Activated CD8-positive, alpha-beta memory T cell treated with anti-CD3 and anti-CD28 coated beads, Interleukin-2, amount 50 U/mL, for 48 hours (primary cell): ENCODE results near the gene ZNF793.

ENCODE experiments used
- DNase-seq: peaks from one replicate; pipeline ENCODE4 v3.0.0-alpha.2; 2020

Gene ZNF793

DNA sequence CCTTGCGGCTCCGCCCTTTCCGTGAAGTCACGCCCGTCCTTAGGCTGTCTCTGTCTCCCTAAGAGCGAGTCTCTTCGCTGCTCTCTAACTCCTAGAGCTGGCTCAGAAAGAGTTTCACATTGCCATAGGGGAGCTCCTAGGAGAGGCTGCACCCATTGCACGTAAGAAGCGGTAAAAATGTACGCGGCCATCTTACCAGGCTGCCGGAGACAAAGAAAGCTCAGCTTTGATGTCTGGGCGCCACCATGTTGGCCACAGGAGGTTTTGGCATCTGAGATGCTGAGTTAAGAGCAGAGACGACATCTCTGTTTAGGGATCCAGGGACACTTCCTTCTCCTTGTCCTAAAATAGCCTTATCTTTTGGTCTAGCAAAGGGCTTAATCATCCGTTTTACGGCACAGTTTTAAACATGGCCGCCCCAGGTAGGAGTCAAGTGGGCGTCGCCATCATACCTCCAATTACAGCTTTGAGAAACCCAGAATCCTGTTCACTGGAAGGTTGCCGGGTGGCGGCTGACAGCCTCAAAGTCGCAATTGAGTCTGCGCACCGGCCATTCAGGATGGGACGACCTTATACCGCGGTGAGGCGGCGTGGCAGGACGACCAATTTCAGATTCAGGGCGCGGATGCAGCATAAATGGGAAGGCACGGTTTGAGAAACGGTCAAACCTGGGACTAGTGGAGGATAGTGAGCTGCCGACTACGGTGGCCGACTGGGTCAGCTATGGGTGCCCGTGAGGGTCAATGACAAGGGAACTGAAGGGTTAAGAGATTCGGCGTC is at the start of gene ZNF793:
Gene ZNF793, plus strand, starts transcription at position 553 of the 780 bp plus-strand sequence. CDS start 16,501 bp downstream, outside the sequence.
- peak; percentile 90 for DNase-seq

DNA sequence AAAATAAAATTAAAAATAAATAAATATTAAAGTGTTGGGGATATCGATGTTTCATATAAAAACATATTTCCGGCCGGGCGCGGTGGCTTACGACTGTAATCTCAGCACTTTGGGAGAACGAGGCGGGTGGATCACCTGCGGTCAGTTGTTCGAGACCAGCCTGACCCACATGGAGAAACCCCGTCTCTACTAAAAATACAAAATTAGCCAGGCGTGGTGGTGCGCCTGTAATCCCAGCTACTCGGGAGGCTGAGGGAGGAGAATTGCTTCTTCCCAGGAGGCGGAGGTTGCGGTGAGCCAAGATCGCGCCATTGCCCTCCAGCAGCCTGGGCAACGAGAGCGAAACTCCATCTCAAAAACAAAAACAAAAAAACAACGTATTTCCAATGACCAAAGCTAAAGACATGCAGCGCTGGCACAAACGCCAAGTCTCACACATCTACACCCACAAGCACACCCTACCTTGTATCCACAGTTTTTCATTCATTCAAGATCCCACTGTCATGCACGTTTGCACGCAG is 40.4 kb upstream of the ZNF793 start:
- DNase-seq = no peak

DNA sequence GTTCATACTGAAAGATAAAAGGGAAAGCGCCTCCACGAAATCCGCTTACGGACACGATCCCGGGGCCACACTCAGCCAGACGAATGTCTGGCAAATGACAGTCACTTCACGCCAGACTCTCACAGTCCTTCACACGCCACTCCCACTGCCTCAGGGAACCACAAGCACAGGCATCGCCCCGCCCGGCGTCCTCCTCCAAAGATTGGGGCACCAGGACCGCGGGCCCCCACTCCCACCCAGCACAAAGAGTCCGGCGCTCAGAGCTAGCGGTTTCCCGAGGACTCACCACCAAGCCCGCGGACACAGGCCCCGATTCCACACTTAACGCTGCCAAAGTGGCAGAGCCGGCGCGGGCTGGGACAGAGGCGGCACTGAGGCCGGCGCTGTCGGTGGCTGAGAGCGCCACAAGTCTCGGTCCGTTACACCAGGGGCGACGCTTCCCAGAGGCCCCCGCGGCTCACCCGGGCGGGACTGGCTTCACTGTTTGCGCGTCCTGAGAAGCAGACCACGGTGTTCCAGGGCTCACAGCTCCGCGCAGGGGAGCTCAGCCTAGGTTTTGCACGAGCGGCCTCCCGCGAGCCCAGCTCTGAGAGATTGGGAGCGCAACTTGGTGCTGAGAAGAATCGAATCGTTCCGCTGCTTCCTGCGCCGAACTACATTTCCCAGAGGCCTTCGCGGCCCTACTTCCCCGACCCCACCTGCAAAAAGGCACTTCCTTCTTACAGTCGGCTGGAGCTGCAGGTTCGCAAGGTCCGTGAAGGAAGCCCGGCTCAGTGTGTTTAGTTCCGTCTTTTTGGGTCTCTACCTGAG is 39.7 kb upstream of the ZNF793 start, which contains the start of gene ZNF569:
Gene ZNF569, minus strand, starts transcription at position 647 of the 810 bp plus-strand sequence. CDS start 22,523 bp downstream, outside the sequence.
- DNase-seq = peak; percentile 86

DNA sequence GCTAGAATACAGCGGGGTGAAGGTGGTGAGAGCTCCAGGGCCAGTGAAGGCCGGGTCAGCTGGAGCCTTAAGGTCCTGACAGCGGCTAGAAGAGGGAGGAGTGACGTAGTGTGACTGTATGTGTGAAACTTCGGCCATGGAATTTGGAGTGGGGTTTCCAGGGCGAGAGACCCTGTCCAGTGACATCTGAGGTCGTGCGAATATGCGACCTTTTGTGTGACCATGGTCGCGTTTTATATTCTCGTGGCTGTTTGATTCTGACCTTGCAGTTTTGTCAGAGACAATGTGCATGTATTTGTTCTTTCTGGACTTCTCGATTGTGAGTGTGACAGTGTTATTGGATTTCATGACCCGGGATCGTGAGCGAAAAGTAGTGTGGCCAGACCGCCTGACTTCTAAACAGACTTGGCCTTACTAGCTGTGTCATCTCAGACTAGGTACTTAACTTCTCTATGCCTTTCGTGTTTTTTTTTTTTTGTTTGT is 39.1 kb upstream of the ZNF793 start:
- no peak for DNase-seq

DNA sequence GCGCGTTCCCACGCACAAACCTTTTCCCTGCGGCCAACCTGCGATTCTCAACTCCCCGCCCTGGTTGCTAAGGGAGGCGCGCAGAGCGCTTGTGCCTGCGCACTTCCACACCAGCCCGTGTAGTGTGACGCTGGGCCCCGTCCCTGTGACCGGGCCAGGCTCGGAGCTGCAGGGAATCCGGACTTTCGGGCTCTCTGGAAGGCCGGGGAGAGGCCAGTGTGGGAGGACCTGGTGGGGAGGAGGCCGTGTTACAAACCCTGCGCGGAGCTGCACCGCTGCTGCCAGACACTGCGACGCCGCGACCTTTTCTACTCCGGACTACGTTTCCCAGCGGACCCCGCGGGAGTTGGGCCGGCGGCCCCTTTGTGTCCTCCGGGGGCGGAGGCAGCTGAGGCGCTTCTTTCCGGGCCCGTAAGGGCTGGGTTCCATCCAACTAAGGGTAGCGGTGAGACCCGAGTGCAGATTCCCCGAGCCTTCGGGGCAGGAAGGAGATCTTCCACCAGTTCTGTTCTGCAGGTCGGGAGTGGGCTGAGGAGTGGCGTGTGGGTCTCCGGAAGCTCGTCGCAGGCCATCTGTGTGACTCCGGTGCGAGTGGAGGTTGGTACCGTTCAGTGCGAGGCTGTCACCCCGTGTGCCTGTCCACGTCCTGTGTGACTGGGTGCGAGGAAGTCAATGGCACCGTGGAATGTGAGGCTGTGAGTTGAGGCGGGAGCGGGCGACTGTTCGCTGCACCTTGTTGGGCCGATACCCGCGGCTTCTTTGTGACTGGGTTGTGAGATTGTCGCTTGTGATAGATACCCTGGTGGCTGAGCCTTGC is 37.6 kb upstream of the ZNF793 start, which contains the start of gene ZNF570:
Gene ZNF570, plus strand, starts transcription at position 396 of the 817 bp plus-strand sequence. CDS start 999 bp downstream, outside the sequence.
- peak; percentile 92 for DNase-seq

DNA sequence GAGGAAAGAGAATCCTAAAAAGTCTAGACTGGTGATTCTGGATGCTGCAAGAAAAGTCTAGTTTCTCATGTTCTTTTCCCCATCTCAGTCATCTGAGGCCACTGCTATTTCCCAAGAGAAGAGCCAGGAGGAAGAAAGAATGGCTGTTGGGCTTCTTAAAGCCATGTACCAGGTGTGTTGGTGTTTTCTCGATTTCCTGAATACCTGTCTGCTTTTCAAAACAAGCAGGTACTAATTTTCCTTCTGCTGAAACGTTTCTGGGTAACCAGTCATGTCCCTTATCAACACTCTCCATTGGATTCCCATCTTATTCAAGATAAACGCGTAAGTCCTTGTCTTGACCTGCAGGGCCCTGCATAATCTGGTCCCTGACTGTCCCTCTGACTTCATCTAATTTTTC is 36.5 kb upstream of the ZNF793 start:
- DNase-seq = no peak

DNA sequence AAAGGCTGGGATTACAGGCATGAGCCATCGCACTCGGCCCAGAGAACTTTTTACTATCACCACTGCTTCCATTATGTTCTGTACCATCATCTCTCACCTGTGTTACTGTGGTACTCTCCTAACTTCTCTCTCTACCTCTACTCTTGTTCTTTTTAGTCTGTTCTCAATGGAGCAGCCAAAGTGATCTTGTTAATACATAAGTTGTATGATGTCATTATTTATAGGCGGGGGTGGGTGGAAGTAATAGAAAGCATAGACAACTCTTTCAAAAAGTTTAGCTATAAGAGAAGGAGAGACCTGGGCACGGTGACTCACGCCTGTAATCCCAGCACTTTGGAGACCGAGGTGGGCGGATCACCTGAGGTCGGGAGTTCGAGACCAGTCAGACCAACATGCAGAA is 34.6 kb upstream of the ZNF793 start:
- DNase-seq = no peak

DNA sequence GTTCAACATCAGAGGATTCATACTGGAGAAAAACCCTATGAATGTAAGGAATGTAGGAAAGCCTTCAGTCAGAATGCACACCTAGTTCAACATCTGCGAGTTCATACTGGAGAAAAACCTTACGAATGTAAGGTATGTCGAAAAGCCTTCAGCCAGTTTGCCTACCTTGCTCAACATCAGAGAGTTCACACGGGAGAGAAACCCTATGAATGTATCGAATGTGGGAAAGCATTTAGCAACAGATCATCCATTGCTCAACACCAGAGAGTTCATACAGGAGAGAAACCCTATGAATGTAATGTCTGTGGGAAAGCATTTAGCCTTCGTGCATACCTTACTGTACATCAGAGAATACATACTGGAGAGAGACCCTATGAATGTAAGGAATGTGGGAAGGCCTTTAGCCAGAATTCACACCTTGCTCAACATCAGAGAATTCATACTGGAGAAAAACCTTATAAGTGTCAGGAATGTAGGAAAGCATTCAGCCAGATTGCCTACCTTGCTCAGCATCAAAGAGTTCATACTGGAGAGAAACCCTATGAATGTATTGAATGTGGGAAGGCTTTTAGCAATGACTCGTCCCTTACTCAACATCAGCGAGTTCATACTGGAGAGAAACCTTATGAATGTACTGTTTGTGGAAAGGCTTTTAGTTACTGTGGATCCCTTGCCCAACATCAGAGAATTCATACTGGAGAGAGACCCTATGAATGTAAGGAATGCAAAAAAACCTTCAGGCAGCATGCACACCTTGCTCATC is 22.2 kb upstream of the ZNF793 start:
- no peak for DNase-seq

DNA sequence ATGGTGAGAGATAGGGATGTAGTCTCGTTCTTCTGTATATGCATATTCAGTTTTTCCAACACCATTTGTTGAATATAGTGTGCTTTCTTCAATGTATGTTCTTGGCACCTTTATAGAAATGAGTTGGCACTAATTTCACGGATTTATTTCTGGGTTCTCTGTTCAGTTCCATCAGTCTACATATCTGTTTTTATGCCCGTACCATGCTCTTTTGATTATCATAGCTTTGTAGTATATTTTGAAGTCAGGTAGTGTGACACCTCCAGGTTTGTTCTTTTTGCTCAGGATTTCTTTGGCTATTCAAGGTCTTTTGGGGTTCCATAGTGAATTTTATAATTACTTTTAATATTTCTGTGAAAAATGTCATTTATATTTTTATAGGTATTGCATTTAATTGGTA is 14.5 kb upstream of the ZNF793 start:
- DNase-seq = no peak

DNA sequence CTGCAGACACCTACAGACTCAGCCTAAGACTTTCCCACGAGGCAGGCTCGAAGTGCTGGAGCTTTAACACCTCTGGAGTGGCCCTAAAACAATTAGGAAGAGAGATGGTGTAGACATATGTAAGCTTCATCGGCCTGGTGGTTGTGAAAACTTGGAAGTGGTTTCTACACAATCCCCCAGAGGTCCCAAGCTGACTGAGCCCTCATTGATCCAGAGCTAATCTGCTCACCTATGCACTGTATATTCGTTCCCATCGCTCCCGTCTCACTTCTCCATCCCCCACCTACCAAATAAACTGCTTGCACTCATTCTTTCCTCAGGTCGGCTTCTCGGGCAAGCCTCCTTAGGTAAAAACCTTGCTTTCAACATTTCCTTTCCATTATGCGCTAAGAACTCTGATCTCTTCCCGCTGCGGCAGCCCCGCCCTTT is 767 bp upstream of the ZNF793 start:
- no peak for DNase-seq

DNA sequence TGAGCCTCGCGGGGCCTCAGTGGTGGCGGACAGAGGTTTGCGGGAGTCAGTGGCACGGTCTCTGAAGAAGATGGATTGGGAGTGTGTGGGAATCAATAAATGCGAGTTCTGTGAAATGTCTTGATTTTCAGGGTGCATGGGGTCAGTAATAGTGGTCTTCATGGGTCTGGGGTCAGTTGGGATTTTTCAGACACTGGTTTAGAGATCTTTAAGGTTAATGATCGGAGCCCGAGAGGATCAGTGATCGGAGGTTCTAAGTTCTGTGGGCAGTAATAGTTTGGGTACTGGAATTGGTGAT is 377 bp downstream of the ZNF793 start:
- no peak for DNase-seq

DNA sequence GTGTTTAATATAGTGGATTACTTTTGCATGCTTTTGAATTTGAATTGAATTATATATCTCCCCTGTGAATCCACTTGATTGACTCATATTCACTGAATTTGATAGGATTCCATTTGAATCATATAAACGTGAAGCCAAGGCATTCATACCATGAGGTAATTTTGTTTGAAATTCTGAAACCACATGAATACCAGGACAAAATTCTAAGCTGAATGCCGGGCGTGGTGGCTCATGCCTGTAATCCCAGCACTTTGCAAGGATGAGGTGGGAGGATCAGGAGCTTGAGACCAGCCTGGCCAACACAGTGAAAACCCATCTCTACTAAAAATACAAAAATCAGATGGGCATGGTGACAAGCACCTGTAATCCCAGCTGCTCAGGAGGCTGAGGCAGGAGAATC is 4.4 kb downstream of the ZNF793 start:
- no peak for DNase-seq

DNA sequence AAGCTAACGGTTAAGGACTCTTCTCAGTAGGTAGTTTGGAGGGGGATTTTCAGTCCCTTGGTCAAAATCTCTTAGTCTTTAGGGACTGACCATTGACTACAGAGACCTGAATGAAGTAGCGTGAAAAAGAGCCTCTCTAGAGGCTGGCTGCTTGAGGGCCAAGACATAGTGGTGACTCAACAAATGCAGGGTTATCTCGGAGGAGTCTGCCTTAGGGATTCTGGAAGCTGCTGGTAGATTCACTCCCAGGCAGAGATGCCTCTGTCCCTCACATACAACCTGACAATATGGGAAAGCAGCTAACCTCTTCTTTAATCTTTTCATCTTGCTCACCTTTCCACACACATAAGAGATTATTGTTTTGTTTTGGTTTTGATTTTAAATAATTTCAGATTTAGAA is 5.1 kb downstream of the ZNF793 start:
- no peak for DNase-seq

DNA sequence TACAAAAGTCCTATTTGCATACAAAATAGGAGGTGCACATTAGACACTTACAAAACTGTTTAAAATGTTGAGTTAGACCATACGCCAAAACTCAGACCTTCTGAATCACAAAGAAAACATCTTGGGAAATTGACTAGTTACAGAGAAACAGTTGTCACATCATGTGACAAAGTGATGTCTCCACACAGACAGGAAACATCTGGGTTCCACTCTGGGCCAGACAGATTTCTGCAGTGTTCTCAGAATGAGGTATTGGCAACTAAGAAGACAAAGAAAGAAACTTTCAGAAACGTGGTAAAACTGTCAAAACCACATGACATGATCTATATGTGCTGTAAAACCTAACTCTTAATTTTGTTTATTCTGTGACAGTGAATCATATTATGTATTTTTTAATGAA is 6.7 kb downstream of the ZNF793 start:
- no peak for DNase-seq

DNA sequence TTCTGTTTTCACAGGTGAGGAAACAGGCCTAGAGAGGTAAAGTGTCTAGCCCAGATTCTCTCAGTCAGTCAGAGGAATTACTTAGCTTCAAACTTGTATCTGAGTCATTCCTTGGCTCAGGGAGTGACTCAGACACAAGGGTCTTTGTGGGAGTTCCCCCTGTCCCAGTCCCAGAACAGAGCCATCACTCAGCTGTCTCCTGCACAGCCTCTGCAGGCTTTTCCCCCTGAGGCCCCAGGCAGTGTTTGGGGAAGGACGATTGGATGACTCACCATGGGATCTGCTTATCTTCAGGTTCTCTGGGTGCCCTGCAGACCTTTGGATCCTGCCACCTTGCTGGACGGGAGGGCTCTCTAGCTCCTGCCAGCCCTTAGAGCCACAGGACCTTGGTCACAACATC is 13.2 kb downstream of the ZNF793 start:
- no peak for DNase-seq

DNA sequence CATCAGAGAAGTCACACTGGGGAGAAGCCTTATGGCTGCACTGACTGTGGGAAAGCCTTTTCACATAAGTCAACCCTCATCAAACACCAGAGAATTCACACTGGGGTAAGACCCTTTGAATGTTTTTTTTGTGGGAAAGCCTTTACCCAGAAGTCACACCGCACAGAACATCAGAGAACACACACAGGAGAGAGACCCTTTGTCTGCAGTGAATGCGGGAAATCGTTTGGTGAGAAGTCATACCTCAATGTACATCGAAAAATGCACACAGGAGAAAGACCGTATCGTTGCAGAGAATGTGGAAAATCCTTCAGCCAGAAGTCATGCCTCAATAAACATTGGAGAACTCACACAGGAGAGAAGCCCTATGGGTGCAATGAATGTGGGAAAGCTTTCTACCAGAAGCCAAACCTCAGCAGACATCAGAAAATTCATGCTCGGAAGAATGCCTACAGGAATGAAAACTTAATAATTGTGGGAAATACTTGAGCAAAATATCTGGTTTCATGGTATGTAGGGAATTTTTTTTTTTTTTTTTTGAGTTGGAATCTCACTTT is 30.7 kb downstream of the ZNF793 start:
- no peak for DNase-seq

DNA sequence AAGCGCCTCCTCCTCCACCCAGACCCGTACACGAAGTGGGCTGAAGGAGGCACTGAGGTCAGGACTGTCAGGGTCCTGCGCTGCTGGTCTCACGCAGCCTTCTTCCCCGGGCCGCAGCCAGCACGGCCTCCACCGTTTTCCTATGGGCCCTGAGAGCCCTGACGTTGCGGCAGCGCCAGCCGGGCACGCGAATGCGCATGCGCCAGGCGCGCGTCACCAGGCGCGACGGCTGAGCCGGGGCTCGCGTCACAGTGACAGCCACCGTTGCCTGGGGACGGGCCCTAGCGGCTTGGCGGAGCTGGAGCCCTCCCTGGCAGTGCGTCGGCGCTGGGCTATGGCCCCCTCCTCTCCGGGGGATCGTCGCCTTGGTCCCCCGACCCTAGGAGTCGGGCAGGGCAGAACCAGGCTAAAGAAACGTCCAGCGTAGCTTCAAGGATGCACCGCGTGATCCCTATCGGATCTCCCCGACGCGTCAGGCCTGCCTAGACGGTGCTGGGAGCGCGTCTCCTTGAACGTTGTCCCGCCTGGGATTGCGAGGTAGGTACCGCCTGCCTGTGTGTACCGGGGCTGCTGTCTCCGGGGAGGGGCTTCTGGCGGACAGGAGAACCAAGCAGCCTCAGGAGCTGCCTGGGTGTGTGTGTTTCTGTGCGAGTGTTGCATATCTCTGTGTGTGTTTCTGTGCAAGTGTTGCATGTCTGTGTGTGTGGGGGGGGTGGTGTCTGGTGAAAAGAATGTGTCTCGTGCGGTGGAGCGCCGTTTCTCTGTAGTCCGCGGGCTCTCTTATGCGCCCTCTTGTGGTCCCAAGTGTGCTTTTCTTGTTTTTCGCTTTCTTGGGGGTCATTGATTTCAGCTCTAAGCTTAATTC is 44.6 kb downstream of the ZNF793 start:
- peak; percentile 82 for DNase-seq

DNA sequence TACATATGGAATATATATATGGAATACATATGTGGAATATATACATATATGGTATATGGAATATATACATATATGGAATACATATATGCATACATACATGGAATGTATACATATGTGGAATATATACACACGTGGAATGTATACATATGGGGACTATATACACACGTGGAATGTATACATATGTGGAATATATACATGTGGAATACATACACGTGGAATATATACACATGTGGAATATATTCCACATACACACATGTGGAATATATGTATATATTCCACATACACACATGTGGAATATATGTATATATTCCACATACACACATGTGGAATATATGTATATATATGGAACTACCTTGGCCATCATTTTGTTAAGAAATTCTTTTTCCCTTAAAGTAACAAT is 56.8 kb downstream of the ZNF793 start:
- no peak for DNase-seq

DNA sequence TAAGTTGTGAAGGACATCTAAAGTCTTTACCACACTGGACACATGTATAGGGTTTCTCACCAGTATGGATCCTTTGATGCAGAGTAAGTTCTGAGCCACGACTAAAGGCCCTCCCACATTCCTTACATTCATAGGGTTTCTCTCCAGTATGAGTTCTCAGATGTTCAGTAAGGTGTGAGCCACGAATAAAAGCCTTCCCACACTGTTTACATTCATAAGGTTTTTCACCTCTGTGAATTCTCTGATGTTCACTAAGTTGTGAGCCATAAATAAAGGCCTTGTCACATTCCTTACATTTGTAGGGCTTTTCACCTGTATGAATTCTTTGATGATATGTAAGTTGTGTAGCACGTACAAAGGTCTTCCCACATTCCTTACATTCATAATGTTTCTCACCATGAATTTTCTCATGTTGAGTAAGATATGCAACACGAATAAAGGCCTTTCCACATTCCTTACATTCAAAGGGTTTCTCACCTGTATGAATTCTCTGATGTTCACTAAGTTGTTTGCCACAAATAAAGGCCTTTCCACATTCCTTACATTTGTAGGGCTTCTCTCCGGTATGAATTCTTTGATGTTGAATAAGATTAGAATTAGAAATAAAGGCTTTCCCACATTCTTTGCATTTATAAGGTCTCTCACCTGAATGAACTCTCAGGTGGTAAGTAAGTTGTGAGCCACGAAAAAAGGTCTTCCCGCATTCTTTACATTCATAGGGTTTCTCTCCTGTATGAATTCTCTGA is 58.1 kb downstream of the ZNF793 start:
- DNase-seq = no peak

DNA sequence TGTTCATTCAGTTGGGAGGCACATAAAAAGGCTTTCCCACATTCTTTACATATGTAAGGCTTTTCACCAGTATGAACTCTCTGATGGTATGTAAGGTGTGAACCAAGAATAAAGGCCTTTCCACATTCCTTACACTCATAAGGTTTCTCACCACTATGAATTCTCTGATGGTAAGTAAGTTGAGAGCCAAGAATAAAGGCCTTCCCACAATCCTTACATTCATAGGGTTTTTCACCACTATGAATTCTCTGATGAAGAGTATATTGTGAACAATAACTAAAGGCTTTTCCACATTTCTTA is 58.6 kb downstream of the ZNF793 start:
- DNase-seq = no peak
